GM21825 (cell line): Measurements from ENCODE around the gene SLC25A4.
A peak's percentile ranks its signal among the peaks of the same experiment; 100 is the strongest.
"Not testable (repeated sequence)": the region's sequence is repeated elsewhere in the genome, so short reads cannot be mapped to it uniquely, and the experiment has no call there.

Experiments used
- ATAC-seq: cut with Tn5 transposase; IDR thresholded peaks from one replicate; pipeline ENCODE4 v1.9.1; 2021; ENCODE audit warnings: mild to moderate bottlenecking, moderate library complexity; ENCODE audit not compliant: unreplicated experiment

Gene SLC25A4

DNA sequence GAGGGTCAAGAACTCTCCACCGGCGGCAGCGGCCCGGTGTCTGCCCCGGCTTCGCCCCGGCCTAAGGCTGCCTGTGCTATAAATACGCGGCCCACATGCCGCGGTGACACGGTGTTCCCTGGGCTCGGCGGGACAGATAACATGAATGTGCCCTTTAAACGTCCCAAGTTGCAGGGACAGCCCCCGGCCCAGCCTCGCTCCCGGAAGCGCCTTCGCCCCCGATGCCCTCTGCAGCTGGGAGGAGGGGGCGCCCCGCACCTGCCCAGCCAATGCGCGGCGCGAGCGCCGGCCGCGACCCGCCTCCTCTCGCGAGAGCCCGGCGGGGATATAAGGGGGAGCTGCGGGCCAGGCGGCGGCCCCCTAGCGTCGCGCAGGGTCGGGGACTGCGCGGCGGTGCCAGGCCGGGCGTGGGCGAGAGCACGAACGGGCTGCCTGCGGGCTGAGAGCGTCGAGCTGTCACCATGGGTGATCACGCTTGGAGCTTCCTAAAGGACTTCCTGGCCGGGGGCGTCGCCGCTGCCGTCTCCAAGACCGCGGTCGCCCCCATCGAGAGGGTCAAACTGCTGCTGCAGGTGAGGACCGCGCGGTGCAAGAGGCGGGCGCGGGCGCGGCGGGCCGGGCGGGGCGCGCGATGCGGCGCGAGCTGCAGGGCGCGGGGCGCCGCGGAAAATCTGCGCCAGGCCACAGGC lies at the start of gene SLC25A4:
SLC25A4 (plus strand) TSS at position 355 of the 689 bp plus-strand sequence; CDS start at position 462, 107 bp downstream.
- ATAC-seq = peak; percentile 96

- no peak for ATAC-seq
Observed at GRCh38 chr4:185093603-185094002, 49.5 kb upstream of the SLC25A4 start.

GRCh38 chr4:185096032-185096653 lies 46.9 kb upstream of the SLC25A4 start:
- ATAC-seq = no peak

GRCh38 chr4:185098474-185098873 lies 44.6 kb upstream of the SLC25A4 start:
- no peak for ATAC-seq

DNA sequence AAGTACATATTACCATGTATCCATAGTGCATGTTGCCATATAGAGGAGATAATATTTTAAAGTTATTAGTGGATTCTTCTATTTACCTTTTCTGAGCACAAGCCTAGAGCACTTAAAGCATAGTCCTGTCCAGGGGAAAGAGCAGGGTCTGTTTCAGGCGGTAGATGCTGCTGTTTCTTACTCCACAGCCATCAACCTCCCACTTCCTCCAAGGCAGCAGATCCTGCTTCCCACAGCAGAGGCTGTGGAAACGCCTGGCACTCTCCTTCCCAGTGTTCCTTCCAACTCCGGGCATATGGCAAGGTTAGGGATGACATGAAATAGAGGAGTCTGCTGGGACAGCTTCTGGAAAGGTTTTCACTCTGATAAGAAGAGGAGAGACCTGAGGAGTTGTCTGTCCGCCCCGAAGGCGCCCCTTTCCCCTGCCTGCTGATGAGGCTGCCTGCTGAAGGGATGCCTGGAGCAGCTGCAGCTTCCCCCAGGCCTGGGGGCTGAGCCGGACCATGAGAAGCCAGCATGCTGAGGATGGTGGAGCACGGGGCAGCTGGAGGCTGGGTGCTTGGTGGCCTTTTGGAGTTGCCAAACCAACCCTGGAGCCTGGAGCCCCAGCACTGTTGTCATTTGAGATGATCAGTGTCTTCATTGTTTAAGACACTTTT lies 43.9 kb upstream of the SLC25A4 start:
- no peak for ATAC-seq

DNA sequence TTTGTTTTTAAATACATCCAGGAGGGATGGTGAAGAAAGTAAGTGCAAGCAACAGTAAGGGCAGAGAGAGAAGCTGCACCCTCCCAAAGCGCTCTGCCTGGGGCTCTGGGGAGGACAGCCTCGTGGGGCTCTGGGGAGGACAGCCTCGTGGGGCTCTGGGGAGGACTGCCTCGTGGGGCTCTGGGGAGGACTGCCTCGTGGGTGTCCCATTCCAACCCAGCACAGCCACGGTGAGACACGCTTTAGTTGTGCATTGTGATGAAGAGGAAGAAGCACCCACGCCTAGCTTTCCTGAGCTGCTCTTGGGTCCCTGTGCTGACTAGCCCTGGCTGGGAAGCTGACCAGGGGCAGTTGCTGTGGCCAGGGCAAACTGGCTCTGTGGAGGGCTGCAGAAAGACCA lies 43.1 kb upstream of the SLC25A4 start:
- no peak for ATAC-seq

DNA sequence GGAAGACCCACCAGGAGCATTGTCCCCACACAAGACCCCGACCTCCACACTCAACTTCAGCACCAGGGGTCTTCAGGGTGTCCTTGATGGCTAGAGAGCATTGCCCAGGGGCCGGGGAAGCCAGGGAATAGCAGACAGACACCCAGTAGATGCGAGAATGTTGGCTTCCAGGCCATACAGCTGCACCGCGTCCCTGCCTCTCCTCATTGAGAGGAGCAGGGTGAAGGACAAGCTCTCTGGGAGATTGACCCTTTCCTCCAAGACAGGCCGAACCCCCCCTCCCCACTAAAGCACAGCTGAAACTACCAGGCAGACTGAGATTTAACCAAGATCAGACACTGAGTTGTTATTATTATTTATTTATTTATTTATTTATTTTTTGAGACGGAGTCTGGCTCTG lies 42.6 kb upstream of the SLC25A4 start:
- ATAC-seq = no peak

- ATAC-seq = no peak
Observed at GRCh38 chr4:185101354-185101890, 41.6 kb upstream of the SLC25A4 start.

DNA sequence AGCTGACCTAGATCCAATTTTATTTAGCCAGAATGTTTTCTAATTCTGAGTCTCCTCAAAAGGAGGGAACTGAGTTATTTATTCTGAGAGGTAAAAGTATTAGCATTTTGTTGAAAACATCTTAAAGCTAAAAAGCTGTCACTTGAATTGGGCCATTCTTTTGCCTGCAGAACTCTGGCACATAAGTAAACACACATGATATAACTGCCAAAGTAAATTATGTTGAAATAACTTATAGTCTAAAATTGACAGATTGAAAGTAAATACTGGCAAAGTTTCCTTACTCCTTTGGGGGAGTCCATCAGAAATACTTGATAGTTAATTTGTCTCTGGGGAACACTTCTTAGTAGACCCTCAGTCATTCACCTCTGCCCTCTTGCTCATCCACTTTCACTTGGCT lies 38.3 kb upstream of the SLC25A4 start:
- ATAC-seq = no peak

DNA sequence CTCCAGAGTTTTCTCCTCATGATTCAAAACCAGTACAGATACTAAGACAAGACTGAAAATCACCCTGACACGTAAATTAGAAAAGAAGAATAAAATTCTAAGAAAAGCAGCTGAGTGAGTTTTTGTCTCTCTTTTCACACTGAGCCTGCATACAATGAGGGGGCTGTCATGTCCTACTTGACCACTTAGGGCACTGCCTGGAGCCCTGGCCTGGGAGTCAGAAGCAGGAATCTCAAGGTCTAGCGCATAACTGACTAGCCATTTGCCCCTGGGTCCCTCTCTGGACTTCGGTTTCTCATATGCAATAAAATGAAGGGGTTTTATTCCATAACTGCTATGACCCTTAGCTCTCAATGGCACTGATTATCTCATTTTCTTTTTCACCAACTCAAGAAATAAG lies 36.7 kb upstream of the SLC25A4 start:
- ATAC-seq = no peak

GRCh38 chr4:185107574-185107973 lies 35.5 kb upstream of the SLC25A4 start:
- ATAC-seq = not testable (repeated sequence)

- no peak for ATAC-seq
Observed at GRCh38 chr4:185108185-185108584, 34.9 kb upstream of the SLC25A4 start.

- no peak for ATAC-seq
Observed at GRCh38 chr4:185108669-185109068, 34.4 kb upstream of the SLC25A4 start.

- ATAC-seq = no peak
Observed at GRCh38 chr4:185109736-185110135, 33.3 kb upstream of the SLC25A4 start.

GRCh38 chr4:185110375-185110823 lies 32.7 kb upstream of the SLC25A4 start:
- no peak for ATAC-seq

GRCh38 chr4:185112104-185112503 lies 31.0 kb upstream of the SLC25A4 start:
- no peak for ATAC-seq

- no peak for ATAC-seq
Observed at GRCh38 chr4:185113340-185113739, 29.7 kb upstream of the SLC25A4 start.

- ATAC-seq = no peak
Observed at GRCh38 chr4:185115827-185116232, 27.2 kb upstream of the SLC25A4 start.

GRCh38 chr4:185117300-185117934 lies 25.6 kb upstream of the SLC25A4 start:
- no peak for ATAC-seq

- no peak for ATAC-seq
Observed at GRCh38 chr4:185118876-185119275, 24.2 kb upstream of the SLC25A4 start.

- ATAC-seq = not testable (repeated sequence)
Observed at GRCh38 chr4:185119467-185119866, 23.6 kb upstream of the SLC25A4 start.
